NCI-H1694 treated with DMSO at 0.1 percent for 48 hours (cell line): Measurements from ENCODE around the gene TP53BP1.

Experiments
- DNase-seq: peaks from one replicate; lab custom pipeline; 2025; lab: John Stamatoyannopoulos, UW

TP53BP1 gene

DNA sequence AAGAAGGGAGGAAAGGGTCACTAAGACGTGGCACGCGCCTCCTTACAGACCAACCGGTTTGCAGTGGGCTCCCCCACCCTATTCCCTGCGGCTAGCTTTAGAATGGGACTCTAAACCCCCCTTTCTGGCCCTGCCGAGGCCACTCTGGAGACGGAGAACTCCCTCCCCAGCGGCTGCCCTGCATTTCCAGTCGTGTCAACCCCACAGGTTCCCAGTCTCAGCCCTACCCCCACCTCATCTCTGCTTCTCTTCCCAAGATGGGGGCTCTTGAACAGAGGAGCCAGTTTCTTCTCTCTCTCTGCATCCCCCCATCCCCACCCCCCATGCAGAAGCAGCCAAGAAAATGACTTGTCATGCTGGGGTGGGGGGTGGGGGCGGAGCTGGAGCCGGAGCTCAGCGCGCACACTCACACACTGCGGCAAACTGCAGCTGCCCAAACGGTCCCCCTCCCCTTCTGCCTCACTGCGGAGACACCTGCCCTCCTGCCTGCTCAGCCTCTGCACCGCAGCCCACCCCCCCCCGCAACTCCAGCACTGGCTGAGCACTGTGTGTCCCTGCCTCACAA, 25.3 kb upstream of the TP53BP1 start:
- DNase-seq, result peak; percentile 33

DNA sequence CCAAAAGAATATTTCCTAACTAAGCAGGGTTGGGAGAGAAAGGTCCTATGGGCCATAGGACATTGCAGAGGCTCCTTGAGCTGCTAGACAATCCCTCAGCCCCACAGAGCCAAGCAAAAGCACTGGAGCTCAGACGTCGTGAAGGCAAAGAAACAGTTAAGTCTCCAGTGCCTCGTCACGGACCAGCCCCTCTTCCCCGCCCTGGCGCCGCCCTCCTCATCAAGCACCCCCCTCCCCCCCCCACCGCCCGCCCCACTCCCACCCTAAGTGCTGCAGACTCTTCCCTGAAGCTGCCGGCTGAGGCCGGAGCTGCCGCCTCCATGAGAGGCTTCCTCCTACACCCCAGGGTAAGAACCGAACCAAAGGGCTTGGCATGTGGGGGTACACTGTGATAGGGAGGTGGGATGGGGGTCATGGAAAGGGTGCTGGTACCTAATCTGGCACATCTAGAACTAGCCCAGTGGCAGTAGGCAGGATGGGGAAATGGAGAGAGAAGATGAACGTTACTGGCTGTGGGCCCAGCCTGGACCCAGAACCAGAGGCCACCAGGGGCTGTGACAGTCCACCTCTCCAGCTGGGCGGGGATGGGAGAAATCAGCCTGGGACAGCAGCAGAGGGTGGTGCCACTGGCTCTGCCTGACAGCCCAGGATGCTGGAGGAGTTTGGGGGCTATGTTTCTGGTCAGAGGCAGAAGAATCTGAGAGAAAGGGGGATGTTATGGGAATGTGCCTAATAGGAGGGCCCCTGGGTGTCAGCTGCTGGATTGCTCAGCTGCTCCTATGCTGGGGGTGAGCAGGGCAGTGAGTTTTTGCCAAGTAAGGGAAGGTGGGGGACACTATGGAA, 24.6 kb upstream of the TP53BP1 start, which contains the start of gene MAP1A:
Gene MAP1A, plus strand, starts transcription at position 255 of the 843 bp plus-strand sequence. CDS start 3,866 bp downstream, outside the sequence.
- peak; percentile 19 for DNase-seq

DNA sequence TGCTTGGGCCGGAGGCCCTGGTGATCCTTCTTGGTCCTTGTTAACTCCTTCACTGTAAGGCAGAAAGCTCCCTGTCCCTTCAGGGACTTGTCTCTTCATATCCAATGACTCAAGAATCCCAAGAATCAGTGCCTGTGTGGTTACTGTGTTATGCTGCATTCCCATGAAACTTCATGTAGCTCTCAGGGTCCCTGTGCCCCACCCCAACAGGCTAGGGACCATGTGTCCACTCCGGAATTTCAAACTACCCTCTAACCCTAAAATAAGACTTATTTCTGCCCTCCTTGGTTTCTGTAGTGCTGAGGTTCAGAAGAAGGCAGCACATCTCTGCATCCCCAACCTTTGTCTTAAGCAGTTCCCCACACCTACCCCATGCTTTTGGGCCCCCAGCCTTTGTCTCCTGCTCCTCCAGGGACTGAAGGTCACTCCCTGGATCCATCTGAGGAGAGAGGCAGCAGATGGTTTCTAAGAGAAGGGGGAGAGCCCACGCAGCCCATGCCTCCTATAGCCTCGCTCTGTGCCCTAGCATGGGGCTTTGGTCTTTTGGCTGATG, 23.9 kb upstream of the TP53BP1 start:
- DNase-seq, result no peak

DNA sequence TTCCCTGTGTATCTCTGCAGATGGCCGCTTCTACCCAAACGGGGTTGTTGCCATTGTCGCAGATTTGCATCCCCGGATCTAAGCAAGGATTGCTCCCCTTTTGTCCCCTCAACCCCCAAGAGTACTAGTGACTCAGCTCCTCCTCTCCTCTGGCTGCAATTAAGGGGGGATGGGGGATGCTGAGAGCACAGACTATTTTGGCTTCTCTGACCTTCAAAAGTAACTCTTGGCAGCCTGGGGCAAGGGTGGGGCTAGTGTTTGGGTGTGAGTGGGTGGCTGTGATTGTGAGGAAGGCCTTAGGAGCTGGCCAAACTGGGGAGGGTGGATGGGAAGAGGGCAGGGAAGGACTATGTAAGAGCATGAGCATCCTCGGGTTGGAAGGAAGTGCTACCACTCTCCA, 23.2 kb upstream of the TP53BP1 start:
- DNase-seq, result no peak

DNA sequence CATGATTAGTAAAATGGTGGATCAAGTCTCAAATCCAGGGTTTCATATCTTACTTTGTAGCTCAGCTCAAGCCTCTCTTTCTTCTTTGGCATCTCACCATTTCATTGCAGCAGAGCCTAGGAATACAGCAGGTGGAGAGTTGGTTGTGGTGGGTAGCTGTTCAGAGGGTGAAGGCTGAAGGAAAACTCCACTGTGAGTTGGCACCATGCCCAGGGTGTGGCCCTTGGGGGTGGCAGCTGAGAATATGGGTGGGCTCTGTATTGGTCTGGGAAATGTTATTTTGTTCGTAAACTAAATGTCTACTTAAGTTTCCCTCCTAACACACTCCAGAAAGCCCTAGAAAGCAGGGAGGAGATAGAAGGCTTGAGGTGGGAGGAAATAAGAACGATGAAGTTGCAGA, 22.8 kb upstream of the TP53BP1 start:
- DNase-seq, result no peak

DNA sequence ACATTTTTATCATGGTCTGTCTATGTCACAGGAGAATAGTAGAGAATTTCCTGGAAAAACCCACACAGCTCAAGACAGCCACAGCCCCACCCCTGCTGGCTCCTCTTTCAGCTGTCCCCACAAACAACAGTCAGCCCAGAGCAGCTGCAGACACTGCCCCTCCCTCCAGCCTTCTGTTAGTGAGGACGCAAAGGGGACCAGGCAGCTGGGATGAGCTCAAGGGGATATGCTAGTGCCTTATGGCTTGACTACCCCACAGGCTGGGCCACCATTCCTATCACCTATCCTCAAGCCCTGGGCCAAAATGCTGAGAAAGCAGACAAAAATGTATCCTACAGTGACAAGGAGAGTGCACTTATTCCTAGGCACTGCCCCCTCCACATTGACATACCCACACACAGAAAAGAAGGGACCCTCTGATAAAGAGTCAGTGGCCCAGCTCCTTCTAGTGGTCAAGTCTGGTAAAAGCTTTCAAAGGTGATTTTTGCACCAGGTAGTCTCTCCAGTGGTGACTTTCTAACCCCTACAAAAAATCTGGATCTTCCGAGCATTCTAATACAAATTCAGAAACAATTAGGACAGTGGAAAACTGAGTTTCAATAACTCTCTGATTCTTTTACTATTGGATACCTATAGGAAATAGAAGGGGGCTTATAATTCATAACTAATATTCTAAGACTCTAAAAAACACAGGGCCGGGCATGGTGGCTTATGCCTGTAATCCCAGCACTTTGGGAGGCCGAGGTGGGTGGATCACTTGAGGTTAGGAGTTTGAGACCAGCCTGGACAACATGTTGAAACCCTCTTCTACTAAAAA, 21.5 kb upstream of the TP53BP1 start:
- peak; percentile 58 for DNase-seq

- DNase-seq, result no peak
These were observed 20.6 kb upstream of the TP53BP1 start for GRCh38 chr15:43513550-43513949.

DNA sequence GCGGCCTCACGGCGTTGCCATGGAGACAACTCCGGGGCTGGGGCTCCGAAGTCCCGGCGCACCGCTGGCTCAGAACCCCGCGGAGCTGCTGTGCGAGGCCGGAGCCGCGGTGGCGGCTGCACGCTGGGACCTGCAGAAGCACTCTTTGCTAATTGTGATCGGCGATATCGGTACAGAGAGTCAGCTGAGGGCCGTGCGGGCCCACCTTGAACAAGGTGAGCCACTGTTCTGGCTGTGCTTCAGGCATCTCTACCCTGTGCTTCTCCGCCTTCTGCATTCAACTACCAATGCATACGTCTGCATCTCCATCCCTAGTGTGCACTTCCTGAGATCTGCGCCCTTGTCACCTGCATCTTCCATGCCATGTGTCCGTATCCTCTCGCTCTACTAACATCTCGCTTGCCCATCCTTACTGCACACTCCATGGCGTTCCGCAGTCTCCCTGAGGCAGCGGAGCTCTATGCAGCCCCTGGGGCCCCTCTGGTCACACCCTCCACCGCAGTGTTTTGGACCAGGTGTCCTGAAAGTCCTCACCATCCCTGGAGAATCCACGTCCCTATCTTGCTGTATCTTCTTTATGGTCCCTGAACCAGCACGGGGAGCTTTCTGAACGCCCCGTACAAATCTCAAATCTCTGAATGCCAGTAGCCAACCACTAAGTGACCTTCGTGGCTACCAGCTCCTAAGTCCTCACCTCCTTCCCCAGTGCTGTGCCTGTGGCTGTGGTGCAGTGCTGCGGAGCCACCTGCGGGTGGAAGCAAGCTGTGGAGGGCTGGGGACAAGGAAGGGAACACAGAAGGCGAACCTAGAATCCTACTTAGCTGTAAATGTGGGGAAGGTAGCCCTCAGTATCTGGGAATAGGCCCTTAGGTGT, 18.3 kb upstream of the TP53BP1 start:
- peak; percentile 44 for DNase-seq

GRCh38 chr15:43510200-43511011, 17.4 kb upstream of the TP53BP1 start:
- peak; percentile 93 for DNase-seq

DNA sequence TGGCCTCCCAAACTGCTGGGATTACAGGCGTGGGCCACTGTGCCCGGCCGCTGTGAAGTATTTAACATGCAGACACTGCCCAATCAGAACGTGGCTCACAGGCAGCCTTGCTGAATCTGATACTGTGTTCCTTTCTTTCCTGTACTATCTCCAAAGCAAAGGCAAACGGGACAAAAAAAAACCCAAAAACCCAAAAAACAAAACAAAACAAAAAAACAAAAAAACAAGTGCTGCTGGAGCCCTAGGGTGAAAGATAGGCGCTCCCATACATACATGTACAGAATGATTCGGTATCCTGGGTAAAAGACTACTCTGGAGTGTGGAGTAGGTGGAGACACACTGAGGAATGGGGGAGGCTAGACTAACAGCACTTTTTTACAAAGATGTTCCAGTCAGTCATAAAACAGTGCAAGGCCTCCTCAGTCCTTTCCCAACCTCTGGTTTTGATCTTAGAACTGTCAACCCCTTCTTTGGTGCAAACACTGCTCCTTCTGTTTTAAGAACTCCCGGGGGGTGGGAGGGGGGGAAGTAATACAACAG, 16.8 kb upstream of the TP53BP1 start:
- no peak for DNase-seq

GRCh38 chr15:43508991-43509659, 16.2 kb upstream of the TP53BP1 start:
- DNase-seq, result no peak

DNA sequence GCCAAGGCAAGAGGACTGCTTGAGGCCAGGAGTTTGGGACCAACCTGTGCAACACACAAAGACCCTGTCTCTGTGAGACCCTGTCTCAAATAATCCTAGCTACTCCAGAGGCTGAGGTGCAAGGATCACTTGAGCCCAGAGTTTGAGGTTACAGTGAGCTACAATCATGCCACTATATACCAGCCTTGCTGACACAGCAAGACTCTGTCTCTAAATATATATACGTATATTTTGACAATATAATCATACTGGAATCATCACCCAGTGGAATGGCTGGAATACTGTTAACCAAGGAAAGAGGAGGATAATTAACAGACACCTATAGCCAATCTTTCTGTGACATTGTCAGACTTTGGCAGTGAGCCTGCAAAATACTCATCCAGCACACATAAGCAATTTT, 15.5 kb upstream of the TP53BP1 start:
- DNase-seq, result no peak

DNA sequence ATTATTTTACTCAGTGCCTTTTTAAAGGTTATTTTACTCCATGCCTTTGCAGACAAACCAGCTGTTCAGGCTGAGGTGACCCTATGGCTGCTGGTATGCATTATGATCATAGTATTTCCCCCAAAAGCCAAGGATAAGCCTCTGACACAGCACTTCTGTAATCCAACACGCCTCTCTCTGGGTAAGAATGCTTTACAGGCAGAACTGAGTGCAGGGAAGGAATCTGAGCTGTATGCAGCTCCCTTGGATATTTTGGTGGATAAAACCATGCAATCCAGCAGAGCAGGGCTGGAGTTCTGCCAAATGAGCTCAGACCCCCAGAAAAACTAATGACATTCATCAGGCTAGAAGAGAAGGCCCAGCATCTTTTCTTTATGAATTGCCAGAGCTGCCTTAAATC, 12.8 kb upstream of the TP53BP1 start:
- no peak for DNase-seq

DNA sequence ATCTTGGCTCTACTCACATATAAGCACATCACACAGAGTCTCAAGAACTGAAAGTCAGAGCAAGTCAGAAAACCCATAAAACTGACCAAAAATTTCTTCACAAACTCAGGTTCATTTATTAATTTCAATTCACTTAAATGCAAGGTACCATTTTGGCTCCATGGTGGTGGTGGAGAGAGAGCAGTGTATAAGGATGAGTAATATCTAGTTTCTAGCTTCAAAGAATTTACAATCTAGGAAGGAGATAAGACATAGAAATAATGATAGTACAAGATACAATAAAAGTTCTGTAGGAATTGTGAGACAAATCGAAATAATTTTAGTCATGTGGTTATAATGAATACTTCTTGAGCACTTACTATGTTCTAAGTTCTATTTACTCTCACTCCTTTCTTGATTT, 6.7 kb upstream of the TP53BP1 start:
- no peak for DNase-seq

- no peak for DNase-seq
These were observed 6.0 kb upstream of the TP53BP1 start for GRCh38 chr15:43498990-43499389.

GRCh38 chr15:43493703-43494472, 932 bp upstream of the TP53BP1 start:
- DNase-seq, result peak; percentile 24

DNA sequence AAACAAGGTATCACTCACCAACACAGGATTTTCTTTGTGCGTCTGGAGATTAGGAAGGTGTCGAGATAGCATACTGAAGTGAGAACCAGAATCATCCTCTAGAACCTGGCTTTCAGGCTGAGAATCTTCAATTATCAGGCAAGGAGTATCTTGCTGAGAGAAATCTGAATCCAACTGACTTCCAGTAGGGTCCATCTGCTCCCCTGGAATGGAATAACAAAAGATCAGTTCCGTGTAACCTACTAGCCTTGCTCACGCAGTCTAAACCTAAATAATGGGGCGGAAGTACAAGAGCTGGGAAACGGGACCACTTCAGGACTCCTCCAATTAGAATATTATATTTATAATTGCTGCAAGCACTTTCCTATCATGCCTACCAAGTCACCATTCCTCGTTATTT, 690 bp downstream of the TP53BP1 start:
- no peak for DNase-seq

GRCh38 chr15:43489191-43489590, 3.8 kb downstream of the TP53BP1 start:
- DNase-seq, result no peak

- DNase-seq, result no peak
These were observed 4.2 kb downstream of the TP53BP1 start for GRCh38 chr15:43488790-43489189.
